Measurements from ENCODE around the gene ITPR1.

- TF ChIP-seq CTCF (IDR thresholded peaks at IDR 0.05), result no peak
- no peak for TF ChIP-seq POLR2A (IDR thresholded peaks at IDR 0.05)
Observed at GRCh38 chr3:4825436-4826236, 332.5 kb downstream of the ITPR1 start.
